Upper lobe of right lung (tissue), 1 donor: ENCODE data around the gene MASP1. TPM values are rescaled to one million over a fixed set of nuclear protein-coding genes. Genes with fewer than 3 reads are reported as not detected.

Source experiments
- ATAC-seq: fragments of 200-7000 bp; cut with Tn5 transposase; one replicate; pipeline ENCODE4 v1.9.1; 2020; ENCODE audit warnings: mild to moderate bottlenecking, moderate library complexity
- DNase-seq: peaks from one replicate; pipeline ENCODE4 v3.0.0-alpha.2; 2020
- H3K27ac ChIP-seq: fragments of 200-600 bp; one replicate; pipeline ENCODE4 v1.8.0; 2022
- H3K27me3 ChIP-seq: fragments of 200-600 bp; one replicate; pipeline ENCODE4 v1.8.0; 2022; ENCODE audit warnings: mild to moderate bottlenecking
- H3K36me3 ChIP-seq: fragments of 200-600 bp; one replicate; pipeline ENCODE4 v1.8.0; 2022
- H3K4me1 ChIP-seq: fragments of 200-600 bp; one replicate; pipeline ENCODE4 v1.8.0; 2022
- H3K4me3 ChIP-seq: fragments of 200-600 bp; one replicate; pipeline ENCODE4 v1.8.0; 2022; ENCODE audit warnings: mild to moderate bottlenecking
- H3K9me3 ChIP-seq: fragments of 200-600 bp; one replicate; pipeline ENCODE4 v1.8.0; 2022
- intact Hi-C: fragments of 100-400 bp; cut with DNase I; formaldehyde crosslinking; loops from one replicate; pipeline ENCODE4 v1.11.0; 2022
- total RNA-seq: library from RNA; stranded (reverse); fragmentation: NEBNext Ultra II Directional; extraction: Animal tissue kit (Norgen Biotek cat#: 25700); gene quantifications from one replicate; pipeline ENCODE4 v1.2.1, GENCODE V29; 2021
- TF ChIP-seq, protein P1 (sequence below): fragments of 200-600 bp; IDR thresholded peaks from one replicate; pipeline ENCODE4 v1.8.0; 2022; ENCODE audit warnings: antibody characterized with exemption
- donor health status: DM: no; HTN: yes; CAD: no; lungs with severe emphysema.

Gene MASP1
- total RNA-seq, 1 donor from 2014 or later = 5.9 TPM

- no peak overlapping the region for H3K4me3 ChIP-seq
- intact Hi-C loops = no loop called here
- H3K4me1 ChIP-seq = peaks cover 5% of the 10 kb centered on the region
- H3K36me3 ChIP-seq = no peaks in the 10 kb centered on the region
- no peaks in the 10 kb centered on the region for H3K9me3 ChIP-seq
- DNase-seq (no peak), ATAC-seq (no peak)
- H3K27ac ChIP-seq = no peak overlapping the region
- TF ChIP-seq, protein P1, sequence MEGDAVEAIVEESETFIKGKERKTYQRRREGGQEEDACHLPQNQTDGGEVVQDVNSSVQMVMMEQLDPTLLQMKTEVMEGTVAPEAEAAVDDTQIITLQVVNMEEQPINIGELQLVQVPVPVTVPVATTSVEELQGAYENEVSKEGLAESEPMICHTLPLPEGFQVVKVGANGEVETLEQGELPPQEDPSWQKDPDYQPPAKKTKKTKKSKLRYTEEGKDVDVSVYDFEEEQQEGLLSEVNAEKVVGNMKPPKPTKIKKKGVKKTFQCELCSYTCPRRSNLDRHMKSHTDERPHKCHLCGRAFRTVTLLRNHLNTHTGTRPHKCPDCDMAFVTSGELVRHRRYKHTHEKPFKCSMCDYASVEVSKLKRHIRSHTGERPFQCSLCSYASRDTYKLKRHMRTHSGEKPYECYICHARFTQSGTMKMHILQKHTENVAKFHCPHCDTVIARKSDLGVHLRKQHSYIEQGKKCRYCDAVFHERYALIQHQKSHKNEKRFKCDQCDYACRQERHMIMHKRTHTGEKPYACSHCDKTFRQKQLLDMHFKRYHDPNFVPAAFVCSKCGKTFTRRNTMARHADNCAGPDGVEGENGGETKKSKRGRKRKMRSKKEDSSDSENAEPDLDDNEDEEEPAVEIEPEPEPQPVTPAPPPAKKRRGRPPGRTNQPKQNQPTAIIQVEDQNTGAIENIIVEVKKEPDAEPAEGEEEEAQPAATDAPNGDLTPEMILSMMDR = no peak
- no peaks in the 10 kb centered on the region for H3K27me3 ChIP-seq
Observed at GRCh38 chr3:187186375-187186774, 105.2 kb downstream of the MASP1 start.

GRCh38 chr3:187185759-187186158, 105.8 kb downstream of the MASP1 start:
- intact Hi-C loops = no loop called here
- Histone ChIP-seq H3K27me3 (no peaks in the 10 kb centered on the region), H3K27ac (no peak overlapping the region), H3K36me3 (no peaks in the 10 kb centered on the region), H3K9me3 (no peaks in the 10 kb centered on the region), H3K4me1 (peaks cover 5% of the 10 kb centered on the region), H3K4me3 (no peak overlapping the region)
- TF ChIP-seq, protein P1 = no peak
- DNase-seq = no peak
- no peak for ATAC-seq

Other genes starting within 250 kb of the MASP1 start
- 3.9 TPM for gene RPL39L, start 152.2 kb downstream of the MASP1 start, total RNA-seq
- gene RTP1, start 94.3 kb downstream of the MASP1 start, total RNA-seq = not detected
- 5.6 TPM for gene RTP4, start 76.6 kb upstream of the MASP1 start, total RNA-seq